Erythroblast (primary cell): ENCODE results near the gene MFSD12.

Experiments
- GATA1 ChIP-seq: IDR thresholded peaks from 2 replicates; pipeline ENCODE4 v1.6.1; 2011; ENCODE audit warnings: low read depth, mild to moderate bottlenecking, control low read depth, low read length, moderate library complexity
- POLR2A ChIP-seq: IDR thresholded peaks from 2 replicates; pipeline ENCODE4 v1.6.1; 2011; ENCODE audit warnings: mild to moderate bottlenecking, low read length

DNA sequence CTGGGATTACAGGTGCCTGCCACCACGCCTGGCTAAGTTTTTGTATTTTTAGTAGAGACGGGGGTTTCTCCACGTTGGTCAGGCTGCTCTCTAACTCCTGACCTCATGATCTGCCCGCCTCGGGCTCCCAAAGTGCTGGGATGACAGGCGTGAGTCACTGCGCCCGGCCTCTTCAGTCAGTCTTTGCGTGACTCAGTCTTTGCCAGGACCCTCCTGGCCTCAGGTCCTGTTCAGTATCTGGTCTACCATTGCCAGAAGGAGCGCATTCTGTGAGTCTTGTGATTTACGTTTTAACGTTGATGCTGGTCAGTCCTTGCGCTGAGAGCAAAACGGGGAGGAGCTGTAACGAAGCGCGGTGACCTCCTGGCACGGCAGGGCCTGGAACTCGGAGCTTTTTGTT lies 7.8 kb upstream of the MFSD12 start:
- no peak for TF ChIP-seq POLR2A
- no peak for TF ChIP-seq GATA1
